HG03442 (cell line): ENCODE data around the gene STX1A.
"Not testable (repeated sequence)": the region's sequence is repeated elsewhere in the genome, so short reads cannot be mapped to it uniquely, and the experiment has no call there.

ENCODE experiments used
- ATAC-seq: cut with Tn5 transposase; IDR thresholded peaks from one replicate; pipeline ENCODE4 v1.9.1; 2021; ENCODE audit warnings: mild to moderate bottlenecking, moderate library complexity; ENCODE audit not compliant: unreplicated experiment

STX1A gene

DNA sequence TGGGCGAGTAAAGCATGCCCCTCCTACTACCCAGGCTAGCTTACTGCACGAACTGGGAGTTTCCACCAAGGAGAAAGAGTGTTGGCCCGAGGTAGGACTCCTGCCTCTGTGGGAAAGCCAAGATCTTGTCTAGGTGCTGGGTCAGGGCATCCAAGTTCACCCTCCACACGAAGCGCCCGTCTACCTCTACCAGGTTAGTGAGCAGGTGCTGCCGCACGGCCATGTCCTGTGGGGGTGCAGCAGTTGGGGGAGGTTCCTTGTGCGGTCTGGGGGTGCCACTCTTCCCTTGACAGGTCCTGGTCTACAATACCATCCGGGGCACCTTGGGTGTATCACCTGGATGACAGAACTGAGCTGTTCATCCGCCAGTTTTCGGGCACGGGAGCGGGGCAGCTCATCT lies 17.4 kb upstream of the STX1A start:
- ATAC-seq = no peak

DNA sequence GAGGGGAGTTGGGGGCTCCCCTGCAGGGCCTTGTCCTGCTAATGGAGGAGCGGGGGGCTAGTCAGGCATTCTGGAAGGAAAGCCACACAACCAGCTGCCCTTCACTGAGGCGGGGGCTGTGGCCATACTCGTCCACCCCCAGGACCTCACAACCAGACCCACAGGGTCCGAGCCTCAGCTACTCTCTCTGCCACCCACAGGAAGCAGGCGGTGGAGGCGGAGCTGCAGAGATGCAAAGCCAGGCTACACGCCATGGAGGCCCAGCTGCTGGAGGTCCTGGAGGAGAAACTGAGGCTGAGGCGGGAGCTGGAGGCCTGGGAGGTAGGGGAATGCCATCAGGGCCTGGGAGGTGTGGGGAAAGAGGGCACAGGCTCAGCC lies 16.0 kb upstream of the STX1A start:
- ATAC-seq = no peak

DNA sequence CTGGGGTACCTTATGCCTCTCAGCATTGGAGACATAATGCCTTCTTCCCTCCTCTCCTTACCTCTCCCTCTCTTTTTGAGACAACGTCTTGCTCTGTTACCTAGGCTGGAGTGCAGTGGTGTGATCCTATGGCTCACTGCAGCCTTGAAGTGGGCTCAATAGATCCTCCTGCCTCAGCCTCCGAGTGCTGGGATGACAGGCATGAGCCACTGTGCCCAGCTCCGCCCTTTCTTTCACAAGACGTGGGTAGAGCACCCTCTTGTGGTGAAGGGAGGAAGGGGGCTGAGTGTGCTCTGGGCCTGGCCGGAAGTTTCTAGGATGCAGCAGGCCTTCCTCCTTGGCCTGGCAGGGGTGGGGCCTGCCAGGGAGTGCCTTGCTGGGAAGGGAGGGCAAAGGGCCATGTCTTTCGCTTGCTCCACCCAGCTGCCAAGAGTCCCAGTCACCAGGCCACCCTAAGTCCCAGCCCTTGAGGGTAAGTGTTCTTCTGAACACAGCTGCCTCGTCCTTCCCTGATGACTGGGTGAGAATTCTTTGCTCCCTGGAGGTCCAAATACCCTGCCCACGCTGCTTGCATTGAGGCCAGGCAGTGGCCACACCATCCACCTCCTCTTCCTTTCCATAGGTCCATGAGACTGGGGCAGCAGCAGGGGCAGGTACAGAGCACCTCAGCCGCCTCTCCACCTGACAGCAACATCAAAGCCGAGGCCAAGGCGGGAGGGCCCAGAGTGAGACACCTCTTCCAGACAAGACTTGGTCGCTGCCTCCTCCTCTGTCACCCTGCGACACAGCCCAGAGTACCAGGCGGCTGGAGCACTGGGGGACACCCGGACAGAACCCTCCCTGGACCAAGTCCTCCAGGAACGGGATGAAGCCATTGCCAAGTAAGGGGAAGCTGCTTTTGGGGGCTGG lies 15.4 kb upstream of the STX1A start:
- peak; percentile 45 for ATAC-seq

DNA sequence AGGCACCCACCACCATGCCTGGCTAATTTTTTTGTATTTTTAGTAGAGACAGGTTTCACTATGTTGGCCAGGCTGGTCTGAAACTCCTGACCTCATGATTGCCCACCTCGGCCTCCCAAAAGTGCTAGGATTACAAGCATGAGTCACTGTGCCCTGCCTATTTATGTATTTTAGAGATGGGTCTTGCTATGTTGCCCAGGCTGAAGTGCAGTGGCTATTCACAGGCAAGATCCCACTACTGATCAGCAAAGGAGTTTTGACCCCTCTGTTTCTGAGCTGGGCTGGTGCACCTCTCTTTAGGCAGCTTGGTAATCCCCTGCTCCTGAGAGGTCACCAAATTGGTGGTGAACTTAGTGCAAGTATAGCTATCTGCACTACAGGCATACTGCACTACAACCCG lies 12.9 kb upstream of the STX1A start:
- ATAC-seq = no peak

DNA sequence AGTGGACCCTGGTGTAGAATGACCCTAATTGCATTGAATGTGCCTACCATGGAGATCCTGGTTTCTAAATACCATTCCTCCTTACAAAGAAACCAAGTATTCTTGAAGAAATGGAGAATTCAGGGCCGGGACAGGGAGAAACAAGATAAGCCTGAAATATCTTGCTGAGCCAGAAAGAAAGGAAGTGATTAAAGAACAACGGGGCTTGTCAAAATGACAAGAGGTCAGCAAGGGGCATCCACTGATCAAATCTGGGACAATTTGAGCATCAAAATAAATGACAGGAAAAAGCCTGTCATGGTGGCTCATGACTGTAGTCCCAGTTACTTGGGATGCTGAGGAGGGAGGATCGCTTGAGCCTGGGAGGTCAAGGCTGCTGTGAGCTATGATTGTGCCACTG lies 11.0 kb upstream of the STX1A start:
- no peak for ATAC-seq

DNA sequence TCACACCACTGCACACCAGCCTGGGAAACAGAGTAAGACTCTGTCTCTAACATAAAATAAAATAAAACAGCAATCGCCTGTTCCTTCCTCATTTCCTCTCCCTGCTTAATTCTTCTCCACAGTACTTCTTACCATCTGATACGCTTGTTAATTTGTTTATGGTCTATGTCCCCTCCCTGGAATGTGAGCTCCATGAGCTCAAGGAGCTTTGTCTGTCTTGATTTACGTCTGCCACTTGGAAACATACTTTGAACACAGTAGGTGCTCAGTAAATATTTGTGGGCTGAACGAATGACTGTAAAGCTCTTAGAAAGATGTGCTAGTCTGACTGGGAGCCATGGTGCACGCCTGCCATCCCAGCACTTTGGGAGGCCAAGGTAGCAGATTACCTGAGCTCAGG lies 9.1 kb upstream of the STX1A start:
- no peak for ATAC-seq

DNA sequence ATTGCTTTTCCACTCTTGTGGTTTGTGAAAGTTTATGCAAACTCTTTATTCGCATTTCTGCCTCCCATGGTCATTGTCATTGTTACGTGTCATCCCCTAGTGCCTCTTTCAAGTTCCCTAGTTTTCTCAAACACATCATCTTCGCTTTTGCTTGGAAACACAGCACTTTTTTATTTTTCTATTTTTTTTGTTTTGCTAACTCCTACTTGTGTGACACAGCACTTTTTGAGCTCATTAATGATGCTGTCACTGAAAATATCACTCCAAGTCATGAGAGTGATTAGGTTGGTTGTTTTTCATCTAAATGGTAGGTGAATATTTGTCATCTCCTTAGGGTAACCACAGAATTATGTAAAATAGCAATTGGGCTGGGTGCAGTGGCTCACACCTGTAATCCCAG lies 8.5 kb upstream of the STX1A start:
- ATAC-seq = no peak

DNA sequence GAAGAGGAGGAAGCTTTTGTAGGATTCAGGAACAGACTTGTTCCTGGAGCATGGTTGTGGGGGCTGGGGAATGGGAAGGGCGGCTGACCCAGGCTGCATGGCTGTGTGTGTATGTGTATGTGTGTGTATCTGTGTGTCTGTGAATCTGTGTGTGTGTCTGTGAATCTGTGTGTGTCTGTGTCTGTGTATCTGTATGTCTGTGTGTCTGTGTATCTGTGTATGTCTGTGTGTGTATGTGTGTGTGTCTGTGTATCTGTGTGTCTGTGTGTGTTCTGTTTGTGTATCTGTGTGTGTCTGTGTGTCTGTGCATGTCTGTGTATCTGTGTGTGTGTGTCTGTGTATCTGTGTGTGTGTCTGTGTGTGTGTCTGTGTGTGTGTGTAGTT lies 6.6 kb upstream of the STX1A start:
- ATAC-seq = peak; percentile 17

DNA sequence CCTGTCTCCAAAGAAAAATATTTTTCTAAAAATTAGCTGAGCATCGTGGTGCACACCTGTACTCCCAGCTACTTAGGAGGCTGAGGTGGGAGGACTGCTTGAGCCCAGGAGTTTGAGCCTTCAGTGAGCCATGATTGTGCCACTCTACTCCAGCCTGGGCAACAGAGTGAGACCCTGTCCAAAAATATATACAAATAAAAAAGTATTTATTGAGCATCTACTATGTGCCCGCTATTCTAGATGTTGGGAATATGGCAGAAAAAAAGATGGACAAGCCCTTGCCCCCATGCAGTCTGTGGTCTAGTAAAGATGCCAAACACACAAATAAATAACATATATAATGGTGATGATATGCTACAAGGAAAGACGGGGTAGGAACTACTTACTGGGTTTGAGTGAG lies 4.3 kb upstream of the STX1A start:
- no peak for ATAC-seq

DNA sequence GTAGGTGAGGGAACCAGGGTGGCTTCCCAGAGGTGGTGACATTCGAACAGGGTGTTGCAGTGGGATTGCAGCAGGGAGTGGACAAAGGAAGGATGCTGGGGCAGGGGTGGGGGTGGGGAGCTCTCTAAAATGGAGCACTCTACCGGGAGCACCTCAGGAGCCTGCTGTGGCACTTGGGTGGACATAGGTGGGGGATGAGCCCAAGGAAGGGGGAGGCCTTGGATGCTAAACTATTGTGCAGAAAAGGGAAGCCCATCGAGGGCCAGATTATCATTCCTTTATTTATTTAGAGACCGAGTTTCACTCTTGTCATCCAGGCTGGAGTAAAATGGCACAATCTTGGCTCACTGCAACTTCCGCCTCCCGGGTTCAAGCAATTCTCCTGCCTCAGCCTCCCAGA lies 3.3 kb upstream of the STX1A start:
- ATAC-seq = no peak

DNA sequence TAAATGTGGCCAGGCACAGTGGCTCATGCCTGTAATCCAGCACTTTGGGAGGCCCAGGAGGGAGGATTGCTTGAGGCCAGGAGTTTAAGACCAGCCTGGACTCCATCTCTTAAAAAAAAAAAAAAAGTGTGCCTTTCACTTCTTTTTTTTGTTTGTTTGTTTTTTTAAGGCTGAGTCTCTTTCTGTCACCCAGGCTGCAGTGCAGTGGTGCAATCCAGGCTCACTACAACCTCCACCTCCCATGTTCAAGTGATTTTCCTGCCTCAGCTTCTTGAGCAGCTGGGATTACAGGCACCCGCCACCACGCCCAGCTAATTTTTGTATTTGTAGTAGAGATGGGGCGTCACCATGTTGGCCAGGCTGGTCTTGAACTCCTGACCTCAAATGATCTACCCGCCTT lies 2.7 kb upstream of the STX1A start:
- ATAC-seq = not testable (repeated sequence)

DNA sequence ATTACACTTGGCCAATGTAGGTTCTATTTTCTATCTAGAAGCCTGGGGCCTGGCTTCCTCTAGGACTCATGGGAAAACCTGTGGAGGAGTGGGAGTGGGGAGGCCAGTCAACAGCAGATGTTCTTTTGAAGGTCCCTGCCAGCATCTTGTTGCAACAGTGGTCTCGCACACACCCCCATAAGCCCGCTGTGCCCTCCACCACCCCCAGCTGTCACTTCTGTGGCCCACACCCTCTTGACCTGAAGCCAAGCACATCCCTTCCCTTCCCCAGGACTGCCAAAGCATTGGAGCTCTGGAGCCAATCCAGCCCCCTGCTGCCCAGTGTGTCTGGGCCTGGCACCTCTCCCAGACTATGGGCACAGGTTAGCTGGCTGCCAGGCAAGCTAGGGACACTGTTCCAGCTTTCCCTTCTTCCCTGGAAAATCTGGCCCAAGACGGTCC lies 1.9 kb upstream of the STX1A start:
- no peak for ATAC-seq

DNA sequence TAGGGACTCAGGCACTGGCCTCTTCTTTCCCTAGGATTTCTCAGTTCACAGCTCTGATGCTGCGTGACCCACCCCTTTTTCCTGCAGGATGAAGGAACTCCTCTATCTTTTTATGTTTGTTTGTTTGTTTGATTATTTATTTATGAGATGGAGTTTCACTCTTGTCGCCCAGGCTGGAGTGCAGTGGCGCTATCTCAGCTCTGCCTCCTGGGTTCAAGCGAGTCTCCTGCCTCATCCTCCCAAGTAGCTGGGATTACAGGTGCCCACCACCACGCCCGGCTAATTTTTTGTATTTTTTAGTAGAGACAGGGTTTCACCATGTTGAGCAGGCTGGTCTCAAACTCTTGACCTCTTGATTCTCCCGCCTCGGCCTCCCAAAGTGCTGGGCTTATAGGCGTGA lies 974 bp upstream of the STX1A start:
- not testable (repeated sequence) for ATAC-seq

DNA sequence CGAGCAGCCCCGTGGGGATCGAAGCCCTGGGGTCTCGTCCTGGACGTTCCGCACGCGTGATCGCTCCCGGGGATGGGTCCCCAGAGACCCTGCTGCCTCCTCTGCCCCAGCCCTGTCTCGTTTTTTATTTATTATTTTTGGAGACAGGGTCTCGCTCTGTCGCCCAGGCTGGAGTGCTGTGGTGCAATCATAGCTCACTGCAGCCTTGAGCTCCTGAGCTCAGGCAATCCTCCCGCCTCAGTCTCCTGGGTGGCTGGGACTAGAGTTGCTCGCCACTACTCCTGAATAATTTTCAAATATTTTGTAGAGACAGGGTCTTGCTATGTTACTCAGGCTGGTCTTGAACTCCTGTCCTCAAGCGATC lies 319 bp upstream of the STX1A start:
- no peak for ATAC-seq

DNA sequence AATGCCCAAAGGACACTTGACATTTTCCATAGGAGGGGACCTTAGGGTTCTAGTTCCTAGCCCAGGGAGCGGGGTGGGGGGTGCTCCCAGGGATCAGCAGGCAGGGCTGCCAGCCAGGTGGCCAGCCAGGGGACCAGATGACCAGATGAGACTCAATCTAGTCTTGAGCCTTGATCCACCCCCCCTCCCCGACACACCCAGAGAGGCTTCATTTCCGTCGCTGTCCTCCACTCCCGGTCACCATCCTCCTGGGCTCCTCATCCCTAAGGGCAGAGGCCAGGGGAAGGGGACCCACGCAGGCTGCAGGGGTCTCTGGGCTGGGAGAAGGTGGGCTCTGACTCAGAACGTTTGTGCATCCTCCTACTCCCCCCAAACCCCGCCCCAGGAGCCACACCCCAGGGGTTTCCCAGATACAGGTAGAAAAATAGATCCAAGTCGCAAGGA lies 1.0 kb downstream of the STX1A start:
- ATAC-seq = no peak

DNA sequence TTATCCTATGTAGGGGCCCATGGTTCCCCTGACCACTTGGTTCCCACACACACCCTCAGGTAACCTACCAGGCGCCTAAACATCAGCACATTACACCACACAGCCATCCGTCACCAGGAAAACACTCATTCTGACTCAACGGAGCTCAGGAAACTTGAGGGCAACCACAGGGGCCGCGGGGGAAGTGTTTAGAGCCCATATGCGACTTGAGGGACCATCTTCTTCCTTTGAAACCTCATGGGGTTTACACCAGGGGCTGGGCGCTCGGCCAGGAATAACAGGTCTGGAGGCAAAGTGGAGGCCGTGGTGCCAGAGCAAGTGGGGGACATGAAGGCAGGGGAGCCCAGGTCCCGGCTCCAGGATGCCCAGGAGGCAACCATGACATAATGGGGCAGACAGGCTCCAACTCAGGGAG lies 1.5 kb downstream of the STX1A start:
- no peak for ATAC-seq

DNA sequence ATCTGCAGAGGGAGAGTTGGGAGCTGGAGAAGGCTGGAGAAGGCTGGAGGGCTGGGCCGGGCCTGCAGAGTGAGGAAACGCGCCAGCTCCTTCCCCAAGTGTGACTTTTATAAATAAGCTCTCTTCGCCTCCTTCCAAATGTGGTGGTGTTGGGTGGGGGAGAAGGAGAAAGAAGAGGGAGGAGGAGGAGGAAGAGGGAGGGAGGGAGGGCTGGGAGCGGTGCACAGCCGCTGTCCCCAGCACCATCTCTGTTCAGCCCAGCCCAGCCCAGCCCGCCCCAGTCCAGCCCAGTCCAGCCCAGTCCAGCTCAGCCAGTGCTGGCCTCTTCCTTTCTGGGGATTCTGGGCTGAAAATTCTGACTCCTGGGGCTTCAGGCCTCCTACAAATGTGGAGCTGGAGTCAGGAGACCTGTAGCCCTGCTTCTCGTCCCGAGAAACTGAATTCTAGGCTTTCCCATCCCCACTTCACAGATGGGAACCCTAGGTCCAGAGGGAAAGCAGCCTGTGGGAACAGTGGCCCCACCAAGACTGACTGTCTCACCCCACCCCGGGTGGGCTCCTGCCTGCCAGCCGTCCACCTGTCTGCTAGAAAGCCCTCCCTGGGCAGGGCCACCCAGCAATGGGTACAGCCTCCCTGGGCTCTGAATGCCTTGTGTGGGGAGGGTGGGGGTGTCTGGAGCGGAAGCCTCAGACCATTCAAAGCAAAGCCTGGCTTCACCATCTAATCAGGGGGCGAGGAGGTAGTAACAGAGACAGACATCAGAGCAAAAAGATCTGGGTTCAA lies 2.3 kb downstream of the STX1A start:
- ATAC-seq = no peak

DNA sequence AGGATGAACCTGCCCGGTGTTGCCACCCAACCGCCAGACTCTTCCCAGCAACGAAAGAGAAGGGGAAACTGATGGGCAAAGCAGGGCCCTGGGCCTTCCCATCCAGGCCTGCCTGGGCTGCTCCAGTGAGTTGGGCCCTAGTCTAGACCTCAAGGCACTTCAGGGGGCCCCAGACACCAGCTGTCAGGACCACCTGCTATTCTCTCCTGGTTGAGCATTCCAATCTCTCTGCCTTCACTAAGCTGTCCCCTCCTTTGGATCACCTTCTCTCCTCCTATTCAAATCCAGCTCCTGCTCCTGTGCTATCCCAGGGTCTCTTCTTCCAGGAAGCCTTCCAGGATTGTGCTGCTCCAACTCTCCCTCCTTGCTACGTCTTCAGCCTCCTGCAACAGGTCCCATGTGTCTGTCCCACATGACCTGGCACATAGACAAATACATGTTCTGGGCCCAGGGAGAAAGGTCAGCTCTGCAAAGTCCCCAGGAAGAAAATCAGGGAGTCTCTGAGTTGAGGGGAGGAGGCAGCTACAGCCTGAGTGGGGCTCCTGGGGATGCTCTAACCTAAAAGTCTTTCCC lies 3.1 kb downstream of the STX1A start:
- ATAC-seq = no peak

DNA sequence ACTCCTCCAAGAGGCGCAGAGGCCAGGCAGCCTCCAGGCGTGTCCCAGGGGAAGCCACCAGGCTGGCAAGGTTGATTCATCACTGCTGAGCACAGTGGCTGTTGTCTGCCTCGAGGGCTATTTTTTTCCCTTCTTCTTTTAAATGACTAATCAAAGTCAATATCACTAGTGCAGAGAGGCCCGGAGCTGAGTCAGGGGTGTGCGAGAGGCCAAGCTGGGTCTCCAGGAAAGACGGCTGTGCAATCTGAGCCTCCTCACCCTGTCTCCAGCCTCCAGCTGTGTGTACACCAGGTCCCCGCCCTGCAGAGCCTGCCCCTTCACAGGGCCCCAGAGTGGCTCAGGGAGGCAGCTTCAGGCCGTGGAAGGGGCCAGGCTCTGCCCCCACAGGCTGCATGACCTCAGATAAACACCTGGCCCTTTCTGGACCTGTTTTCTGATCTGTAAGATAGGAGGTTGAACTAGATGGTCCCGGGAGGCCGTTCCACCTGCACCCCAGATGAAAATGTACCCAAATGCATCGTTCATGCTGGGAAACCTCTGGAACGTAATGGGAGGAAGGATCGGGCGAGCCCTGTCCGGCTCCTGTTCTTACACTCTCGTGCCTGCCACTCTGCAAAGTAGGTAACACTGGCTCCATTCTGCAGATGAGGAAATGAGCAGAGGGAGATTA lies 3.7 kb downstream of the STX1A start:
- peak; percentile 43 for ATAC-seq

DNA sequence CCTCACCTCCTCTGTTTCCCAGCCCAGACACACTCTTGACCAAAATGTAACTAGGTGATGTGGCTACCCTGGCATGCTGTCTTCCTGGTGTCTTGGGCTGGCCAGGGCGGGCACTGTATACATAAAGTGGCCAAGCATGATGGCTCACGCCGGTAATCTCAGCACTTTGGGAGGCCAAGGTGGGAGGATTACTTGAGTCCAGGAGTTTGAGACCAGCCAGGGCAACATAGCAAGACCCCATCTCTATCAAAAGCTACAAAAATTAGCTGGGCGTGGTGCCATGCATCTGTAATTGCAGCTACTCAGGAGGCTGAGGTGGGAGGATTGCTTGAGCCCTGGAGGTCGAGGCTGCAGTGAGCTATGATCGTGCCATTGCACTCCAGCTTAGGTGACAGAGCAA lies 6.2 kb downstream of the STX1A start:
- not testable (repeated sequence) for ATAC-seq

DNA sequence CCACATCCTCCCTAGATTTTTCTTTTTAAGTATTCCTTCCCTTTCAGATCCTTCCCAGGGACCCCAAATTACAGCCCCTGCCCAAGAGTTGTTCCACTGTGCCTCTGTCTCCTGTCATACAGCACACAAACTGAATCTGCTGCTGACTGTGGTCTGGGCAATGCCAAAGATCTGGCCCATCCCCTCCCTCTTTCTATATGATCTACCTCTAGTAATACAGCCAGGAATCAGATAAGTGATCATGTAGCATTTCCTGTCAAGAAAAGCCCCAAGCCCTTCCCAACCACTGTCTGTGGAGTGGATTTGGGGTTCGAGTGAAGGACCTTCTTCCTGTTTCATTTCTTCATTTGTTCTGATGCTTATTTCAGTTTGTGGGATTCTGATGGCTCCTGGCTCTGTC lies 6.7 kb downstream of the STX1A start:
- no peak for ATAC-seq
